Epithelial cell of esophagus (primary cell): Measurements from ENCODE around the gene SLC25A15.
"Not testable (repeated sequence)": the region's sequence is repeated elsewhere in the genome, so short reads cannot be mapped to it uniquely, and the experiment has no call there.

Experiments used
- DNase-seq: peaks from one replicate; pipeline ENCODE4 v3.0.0; 2010; ENCODE audit warnings: low read depth
- H3K4me3 ChIP-seq: 2 replicates; pipeline ENCODE4 v1.5.1; 2011; ENCODE audit warnings: mild to moderate bottlenecking, low read length, control low read depth
- TF ChIP-seq, protein P1 (sequence below): IDR thresholded peaks from 2 replicates; pipeline ENCODE4 v1.5.1; 2011; ENCODE audit warnings: low read depth, mild to moderate bottlenecking, low read length, control low read depth, inconsistent platforms; ENCODE audit not compliant: insufficient read depth; ENCODE audit errors: missing control alignments

SLC25A15 gene

DNA sequence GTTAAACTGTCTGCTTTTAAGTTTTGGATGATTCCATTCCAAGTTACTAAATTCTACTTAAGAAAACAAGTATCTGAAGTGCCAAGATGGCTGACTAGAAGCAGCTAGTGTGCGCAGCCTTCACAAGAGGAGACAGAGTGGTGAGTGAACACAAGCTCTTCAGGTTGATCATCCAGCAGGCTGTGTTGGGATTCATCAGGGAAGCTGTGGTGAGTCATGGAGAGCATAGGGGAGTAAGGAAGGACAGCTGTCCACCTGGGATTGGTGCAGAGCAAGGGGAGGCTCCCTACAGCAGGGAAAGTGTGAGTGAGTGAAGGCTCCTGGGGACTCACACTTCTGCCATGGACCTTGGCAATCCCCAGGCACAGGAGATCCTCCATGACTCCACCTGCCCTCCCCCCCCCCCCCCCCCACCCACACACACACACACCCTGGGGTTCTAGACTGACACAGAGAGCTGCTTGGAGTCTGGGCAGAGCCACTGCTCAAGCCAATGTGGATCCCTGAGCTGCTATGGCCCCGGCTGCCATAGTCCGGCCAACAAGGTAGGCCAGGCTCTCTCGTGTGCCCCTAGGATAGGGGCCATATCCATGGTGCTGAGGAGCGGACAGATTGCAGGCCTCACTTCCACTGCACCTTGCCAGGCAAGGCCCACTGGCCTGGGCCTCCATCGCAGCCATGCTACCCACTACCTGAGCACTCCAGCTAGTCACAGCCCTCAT lies 23.5 kb downstream of the SLC25A15 start:
- H3K4me3 ChIP-seq: no peak overlapping the region
- TF ChIP-seq, protein P1, sequence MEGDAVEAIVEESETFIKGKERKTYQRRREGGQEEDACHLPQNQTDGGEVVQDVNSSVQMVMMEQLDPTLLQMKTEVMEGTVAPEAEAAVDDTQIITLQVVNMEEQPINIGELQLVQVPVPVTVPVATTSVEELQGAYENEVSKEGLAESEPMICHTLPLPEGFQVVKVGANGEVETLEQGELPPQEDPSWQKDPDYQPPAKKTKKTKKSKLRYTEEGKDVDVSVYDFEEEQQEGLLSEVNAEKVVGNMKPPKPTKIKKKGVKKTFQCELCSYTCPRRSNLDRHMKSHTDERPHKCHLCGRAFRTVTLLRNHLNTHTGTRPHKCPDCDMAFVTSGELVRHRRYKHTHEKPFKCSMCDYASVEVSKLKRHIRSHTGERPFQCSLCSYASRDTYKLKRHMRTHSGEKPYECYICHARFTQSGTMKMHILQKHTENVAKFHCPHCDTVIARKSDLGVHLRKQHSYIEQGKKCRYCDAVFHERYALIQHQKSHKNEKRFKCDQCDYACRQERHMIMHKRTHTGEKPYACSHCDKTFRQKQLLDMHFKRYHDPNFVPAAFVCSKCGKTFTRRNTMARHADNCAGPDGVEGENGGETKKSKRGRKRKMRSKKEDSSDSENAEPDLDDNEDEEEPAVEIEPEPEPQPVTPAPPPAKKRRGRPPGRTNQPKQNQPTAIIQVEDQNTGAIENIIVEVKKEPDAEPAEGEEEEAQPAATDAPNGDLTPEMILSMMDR: no peak
- DNase-seq: peak; percentile 62

DNA sequence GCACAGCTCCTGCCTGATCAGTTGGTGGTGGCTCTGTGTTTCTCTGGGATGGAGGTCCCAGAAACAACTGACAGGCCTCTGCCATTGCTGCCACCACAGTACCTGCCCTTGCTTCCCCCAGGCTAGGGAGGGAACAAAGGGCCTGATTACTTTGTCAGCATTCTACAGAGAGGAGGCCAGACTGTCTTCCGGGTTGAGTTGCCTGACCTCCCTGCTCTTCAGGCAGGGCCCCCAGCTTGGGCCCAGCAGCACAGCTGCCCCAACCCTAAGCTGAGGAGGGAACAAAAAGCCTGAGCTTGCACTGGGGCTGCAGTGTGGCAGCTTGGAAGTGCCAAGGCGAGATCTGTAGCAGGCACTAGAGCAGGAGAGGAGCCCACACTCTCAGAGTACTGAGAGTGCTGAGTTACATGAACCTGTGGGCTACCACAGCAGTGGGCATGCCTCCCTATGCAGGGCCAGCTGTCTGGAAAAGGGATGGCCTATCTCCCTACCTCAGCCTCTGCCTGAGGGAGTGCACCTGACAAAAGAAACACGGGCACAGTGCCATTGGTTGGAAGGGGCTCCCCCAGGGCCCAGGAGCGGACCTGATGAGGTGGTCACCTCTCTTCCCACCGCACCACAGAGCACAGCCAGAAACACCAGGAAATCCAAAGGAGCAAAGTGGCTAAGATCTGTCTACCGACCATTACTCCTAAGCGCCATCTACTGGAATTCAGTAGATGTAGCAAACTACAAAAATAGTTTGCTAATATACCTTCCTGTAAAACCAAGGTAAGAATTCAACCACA lies 24.4 kb downstream of the SLC25A15 start:
- H3K4me3 ChIP-seq: no peak overlapping the region
- TF ChIP-seq, protein P1: peak; percentile 30
- DNase-seq: peak; percentile 14

DNA sequence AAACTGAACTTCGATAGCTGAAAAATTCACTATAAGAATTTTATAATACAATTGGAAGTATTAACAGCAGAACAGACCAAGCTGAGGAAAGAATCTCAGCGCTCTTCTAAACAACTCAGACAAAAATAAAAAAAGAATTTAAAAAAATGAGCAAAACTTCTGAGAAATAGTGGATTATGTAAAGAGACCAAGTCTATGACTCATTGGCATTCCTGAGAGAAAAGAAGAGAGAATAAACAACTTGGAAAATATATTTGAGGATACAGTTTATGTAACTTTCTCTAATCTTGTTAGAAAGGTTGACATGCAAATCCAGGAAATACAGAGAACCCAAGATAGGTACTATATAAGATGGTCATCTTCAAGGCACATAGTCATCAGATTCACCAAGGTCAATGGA lies 25.4 kb downstream of the SLC25A15 start:
- no peak for DNase-seq
- TF ChIP-seq, protein P1: no peak

DNA sequence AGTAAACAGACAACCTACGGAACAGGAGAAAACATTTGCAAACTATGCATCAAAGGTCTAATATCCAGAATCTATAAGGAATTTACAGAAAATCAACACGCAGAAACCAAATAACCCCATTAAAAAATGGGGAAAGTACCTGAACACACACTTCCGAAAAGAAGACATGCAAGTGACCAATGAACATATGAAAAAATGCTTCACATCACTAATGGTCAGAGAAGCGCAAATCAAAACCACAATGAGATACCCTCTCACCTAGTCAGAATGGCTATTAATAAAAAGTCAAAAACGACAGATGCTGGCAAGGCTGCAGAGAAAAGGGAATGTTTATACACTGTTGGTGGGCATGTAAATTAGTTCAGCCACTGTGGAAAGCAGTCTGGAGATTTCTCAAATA lies 29.5 kb downstream of the SLC25A15 start:
- no peak for DNase-seq
- TF ChIP-seq, protein P1: no peak
- no peak overlapping the region for H3K4me3 ChIP-seq

More for the DNA sequence above, 25.4 kb downstream of the SLC25A15 start:
- H3K4me3 ChIP-seq: no peak overlapping the region

DNA sequence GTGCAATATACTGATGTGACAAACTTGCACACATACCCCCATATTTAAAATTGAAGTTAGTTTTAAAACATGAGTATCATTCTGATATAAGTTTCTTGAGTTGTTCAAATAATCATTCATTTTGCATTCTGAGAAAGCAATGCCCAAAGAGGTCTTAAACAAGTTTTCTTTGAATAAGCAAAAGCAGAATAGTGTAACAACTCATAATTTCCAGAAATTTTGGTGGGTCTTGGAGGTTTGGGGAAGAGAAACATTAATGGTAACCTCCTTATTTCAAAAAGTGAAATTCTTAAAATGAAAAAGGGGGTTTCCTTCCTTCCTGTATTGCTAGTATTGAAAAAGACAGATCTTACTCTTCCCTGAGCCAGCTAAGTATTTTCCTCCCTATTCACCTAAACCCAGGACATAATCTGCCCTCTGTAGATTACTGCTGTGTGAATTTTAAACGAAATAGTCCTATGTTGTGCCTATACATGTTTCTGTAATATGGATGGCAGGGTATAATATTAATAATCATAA lies 30.4 kb downstream of the SLC25A15 start:
- TF ChIP-seq, protein P1: no peak
- H3K4me3 ChIP-seq: no peak overlapping the region
- DNase-seq: no peak

DNA sequence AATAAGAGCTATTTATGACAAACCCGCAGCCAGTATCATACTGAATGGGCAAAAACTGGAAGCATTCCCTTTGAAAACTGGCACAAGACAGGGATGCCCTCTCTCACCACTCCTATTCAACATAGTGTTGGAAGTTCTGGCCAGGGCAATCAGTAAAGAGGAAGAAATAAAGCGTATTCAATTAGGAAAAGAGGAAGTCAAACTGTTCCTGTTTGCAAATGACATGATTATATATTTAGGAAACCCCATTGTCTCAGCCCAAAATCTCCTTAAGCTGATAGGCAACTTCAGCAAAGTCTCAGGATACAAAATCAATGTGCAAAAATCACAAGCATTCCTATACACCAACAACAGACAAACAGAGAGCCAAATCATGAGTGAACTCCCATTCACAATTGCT lies 50.3 kb downstream of the SLC25A15 start:
- not testable (repeated sequence) for H3K4me3 ChIP-seq, DNase-seq

DNA sequence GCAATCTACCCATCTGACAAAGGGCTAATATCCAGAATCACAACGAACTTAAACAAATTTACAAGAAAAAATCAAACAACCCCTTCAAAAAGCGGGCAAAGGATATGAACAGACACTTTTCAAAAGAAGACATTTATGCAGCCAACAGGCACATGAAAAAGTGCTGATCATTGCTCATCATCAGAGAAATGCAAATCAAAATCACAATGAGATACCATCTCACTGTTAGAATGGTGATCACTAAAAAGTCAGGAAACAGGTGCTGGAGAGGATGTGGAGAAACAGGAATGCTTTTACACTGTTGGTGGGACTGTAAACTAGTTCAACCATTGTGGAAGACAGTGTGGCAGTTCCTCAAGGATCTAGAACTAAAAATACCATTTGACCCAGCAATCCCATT lies 51.5 kb downstream of the SLC25A15 start:
- not testable (repeated sequence) for H3K4me3 ChIP-seq, DNase-seq
